Colonic mucosa (tissue), 4 donors: ENCODE results near the gene RAD51B. TPM values are rescaled to one million over a fixed set of nuclear protein-coding genes. Genes with fewer than 3 reads are reported as not detected.

Source experiments
- DNase-seq: peaks from one replicate; pipeline ENCODE4 v3.0.0-alpha.2; 2020
- H3K27ac ChIP-seq: fragments of 200-600 bp; one replicate; pipeline ENCODE4 v1.8.0; 2021
- H3K27me3 ChIP-seq: fragments of 200-600 bp; one replicate; pipeline ENCODE4 v1.8.0; 2021
- H3K36me3 ChIP-seq: fragments of 200-600 bp; one replicate; pipeline ENCODE4 v1.8.0; 2021
- H3K4me1 ChIP-seq: fragments of 200-600 bp; one replicate; pipeline ENCODE4 v1.8.0; 2021; ENCODE audit warnings: mild to moderate bottlenecking
- H3K4me3 ChIP-seq: fragments of 200-600 bp; one replicate; pipeline ENCODE4 v1.8.0; 2021
- H3K9ac ChIP-seq, 2 donors: one replicate each; pipeline ENCODE4 v1.7.0; 2013; ENCODE audit warnings: control low read depth in 2 of 2, low read depth in 2 of 2, low read length in 2 of 2
- H3K9me3 ChIP-seq: fragments of 200-600 bp; one replicate; pipeline ENCODE4 v1.8.0; 2021
- CTCF ChIP-seq: fragments of 200-600 bp; IDR thresholded peaks from one replicate; pipeline ENCODE4 v1.8.0; 2022; ENCODE audit warnings: antibody characterized with exemption, mild to moderate bottlenecking
- intact Hi-C: fragments of 100-400 bp; cut with DNase I; formaldehyde crosslinking; loops from one replicate; pipeline ENCODE4 v1.14.1; 2022
- total RNA-seq, 2 donors: library from RNA; stranded (reverse); fragmentation: NEBNext Ultra II Directional in 1 of 2; extraction: Animal tissue kit (Norgen Biotek cat#: 25700) in 1 of 2; gene quantifications; one replicate each; pipeline ENCODE4 v1.2.1, GENCODE V29; 2021
- donor health status: healthy.
- donor health status: DM: no; HTN: no; CAD: no.
- donor health status: DM: no; HTN: no; CAD: no.

Gene RAD51B
- total RNA-seq, 2 donors from 2014 or later = 12.7 to 22.0 TPM

GRCh38 chr14:68401317-68401716 is 581.7 kb downstream of the RAD51B start:
- intact Hi-C loops = no loop called here
- H3K4me1 ChIP-seq = no peaks in the 10 kb centered on the region
- TF ChIP-seq CTCF = no peak

GRCh38 chr14:68401855-68402254 is 582.3 kb downstream of the RAD51B start:
- Histone ChIP-seq H3K36me3 (no peaks in the 10 kb centered on the region), H3K27me3 (no peaks in the 10 kb centered on the region), H3K9ac (no peak overlapping the region), H3K27ac (no peak overlapping the region), H3K4me1 (no peaks in the 10 kb centered on the region), H3K9me3 (no peaks in the 10 kb centered on the region), H3K4me3 (no peak overlapping the region)
- DNase-seq = no peak
- no peak for TF ChIP-seq CTCF
- intact Hi-C loops = no loop called here

More at GRCh38 chr14:68401317-68401716, 581.7 kb downstream of the RAD51B start:
- Histone ChIP-seq H3K9me3 (no peaks in the 10 kb centered on the region), H3K27ac (no peak overlapping the region), H3K36me3 (no peaks in the 10 kb centered on the region), H3K9ac (no peak overlapping the region), H3K27me3 (no peaks in the 10 kb centered on the region), H3K4me3 (no peak overlapping the region)
- no peak for DNase-seq

GRCh38 chr14:68402525-68403101 is 583.0 kb downstream of the RAD51B start:
- H3K27me3 ChIP-seq = no peaks in the 10 kb centered on the region
- no peak overlapping the region for H3K27ac ChIP-seq
- TF ChIP-seq CTCF = no peak
- no peak overlapping the region for H3K4me3 ChIP-seq
- H3K9ac ChIP-seq = no peak overlapping the region
- no peak for DNase-seq
- no peaks in the 10 kb centered on the region for H3K9me3 ChIP-seq
- no peaks in the 10 kb centered on the region for H3K4me1 ChIP-seq
- intact Hi-C loops = no loop called here
- H3K36me3 ChIP-seq = no peaks in the 10 kb centered on the region

- no peak for DNase-seq
- Histone ChIP-seq H3K4me3 (no peak overlapping the region), H3K27me3 (no peaks in the 10 kb centered on the region), H3K4me1 (no peaks in the 10 kb centered on the region), H3K9ac (no peak overlapping the region), H3K36me3 (no peaks in the 10 kb centered on the region), H3K9me3 (no peaks in the 10 kb centered on the region), H3K27ac (no peak overlapping the region)
- intact Hi-C loops = no loop called here
- no peak for TF ChIP-seq CTCF
These were observed 583.9 kb downstream of the RAD51B start for GRCh38 chr14:68403191-68404145.

GRCh38 chr14:68404146-68404527 is 584.6 kb downstream of the RAD51B start:
- intact Hi-C loops = no loop called here
- Histone ChIP-seq H3K27ac (no peak overlapping the region), H3K9me3 (no peaks in the 10 kb centered on the region)

More at GRCh38 chr14:68404146-68404527, 584.6 kb downstream of the RAD51B start:
- no peaks in the 10 kb centered on the region for H3K36me3 ChIP-seq
- H3K4me1 ChIP-seq = no peaks in the 10 kb centered on the region
- no peak overlapping the region for H3K9ac ChIP-seq
- DNase-seq = no peak
- H3K4me3 ChIP-seq = no peak overlapping the region
- no peaks in the 10 kb centered on the region for H3K27me3 ChIP-seq
- TF ChIP-seq CTCF = no peak
